Stimulated activated CD4-positive, alpha-beta T cell treated with anti-CD3 and anti-CD28 coated beads, Interleukin-4, amount 100 ng/mL, for 24 hours (primary cell): ENCODE results near the gene OPN3.

Experiments
- DNase-seq: peaks from one replicate; pipeline ENCODE4 v3.0.0-alpha.2; 2020

OPN3 gene

DNA sequence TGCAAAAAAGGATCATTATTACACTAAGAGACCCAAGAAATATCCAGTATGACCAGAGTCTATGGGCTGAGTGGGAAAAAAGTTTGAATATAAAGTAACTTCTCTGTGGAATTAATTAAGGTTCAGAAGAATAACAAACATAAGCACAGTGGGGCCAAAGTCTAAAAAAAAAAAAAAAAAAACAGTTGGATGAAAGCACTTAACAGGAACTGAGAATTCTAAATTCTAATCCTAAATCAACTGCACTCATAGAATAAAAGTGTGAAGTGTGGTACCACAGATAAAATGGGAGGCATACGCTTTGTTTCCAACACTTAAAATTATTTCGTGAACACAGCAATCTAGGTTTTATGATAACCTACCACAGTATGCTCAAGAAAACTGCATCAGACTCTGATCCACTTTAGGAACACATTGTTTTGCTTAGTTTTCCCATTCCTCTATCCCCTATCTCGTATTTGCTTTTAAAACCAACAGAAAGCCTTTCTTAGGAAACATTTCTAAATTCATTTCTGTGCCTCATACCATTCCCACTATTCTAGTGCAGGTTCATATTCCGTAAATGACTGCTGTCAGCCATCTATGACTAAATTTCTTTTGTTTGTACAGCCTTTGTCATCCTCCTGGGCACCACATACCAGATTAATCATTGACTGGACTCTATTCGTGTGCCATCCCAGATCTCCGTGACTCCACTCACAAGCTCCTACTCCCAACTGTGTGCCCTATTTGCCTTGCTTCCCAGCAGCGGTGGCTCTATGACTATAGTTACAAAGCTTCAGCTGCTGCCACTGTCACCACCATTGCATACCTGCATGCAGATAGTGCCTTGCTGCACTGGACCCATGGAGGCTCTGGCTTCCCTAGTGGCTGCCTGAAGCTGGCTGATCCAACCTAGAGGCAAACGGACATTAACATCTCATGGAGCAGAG, 24.9 kb downstream of the OPN3 start:
- DNase-seq, result no peak

DNA sequence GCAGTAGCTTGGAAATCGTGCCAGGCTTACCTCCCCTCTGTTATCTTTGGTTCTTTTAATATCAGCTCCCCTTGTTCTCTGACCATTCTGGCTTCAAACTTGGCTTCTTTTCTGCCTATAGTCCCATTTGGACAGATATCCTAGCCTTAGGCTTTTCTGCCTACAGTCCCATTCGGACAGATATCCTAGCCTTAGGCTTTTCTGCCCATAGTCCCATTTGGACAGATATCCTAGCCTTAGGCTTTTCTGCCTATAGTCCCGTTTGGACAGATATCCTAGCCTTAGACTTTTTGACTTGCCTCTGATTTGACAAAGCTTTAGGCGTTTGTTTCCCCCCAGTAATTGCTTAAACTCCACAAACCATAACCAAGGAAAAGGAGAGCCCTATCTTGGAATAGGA, 25.6 kb downstream of the OPN3 start:
- DNase-seq, result no peak

DNA sequence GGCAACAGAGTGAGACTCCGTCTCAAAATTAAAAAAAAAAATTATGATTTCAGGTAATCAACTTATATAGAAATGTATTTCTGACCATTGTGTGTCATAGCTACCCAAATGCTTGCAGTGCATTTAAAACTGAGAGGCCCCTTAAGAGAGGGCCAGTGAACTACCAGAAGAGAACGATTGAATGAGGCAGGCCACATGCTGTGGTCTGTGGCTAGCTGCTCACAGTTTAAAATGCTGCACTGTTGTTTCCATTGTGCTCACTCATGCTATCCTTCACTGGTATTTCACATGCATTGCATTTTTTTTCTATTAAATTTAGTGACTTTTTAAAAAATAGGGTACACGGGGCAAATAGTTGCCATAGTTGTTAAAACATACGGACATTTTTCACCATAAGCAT, 26.0 kb downstream of the OPN3 start:
- DNase-seq, result no peak

DNA sequence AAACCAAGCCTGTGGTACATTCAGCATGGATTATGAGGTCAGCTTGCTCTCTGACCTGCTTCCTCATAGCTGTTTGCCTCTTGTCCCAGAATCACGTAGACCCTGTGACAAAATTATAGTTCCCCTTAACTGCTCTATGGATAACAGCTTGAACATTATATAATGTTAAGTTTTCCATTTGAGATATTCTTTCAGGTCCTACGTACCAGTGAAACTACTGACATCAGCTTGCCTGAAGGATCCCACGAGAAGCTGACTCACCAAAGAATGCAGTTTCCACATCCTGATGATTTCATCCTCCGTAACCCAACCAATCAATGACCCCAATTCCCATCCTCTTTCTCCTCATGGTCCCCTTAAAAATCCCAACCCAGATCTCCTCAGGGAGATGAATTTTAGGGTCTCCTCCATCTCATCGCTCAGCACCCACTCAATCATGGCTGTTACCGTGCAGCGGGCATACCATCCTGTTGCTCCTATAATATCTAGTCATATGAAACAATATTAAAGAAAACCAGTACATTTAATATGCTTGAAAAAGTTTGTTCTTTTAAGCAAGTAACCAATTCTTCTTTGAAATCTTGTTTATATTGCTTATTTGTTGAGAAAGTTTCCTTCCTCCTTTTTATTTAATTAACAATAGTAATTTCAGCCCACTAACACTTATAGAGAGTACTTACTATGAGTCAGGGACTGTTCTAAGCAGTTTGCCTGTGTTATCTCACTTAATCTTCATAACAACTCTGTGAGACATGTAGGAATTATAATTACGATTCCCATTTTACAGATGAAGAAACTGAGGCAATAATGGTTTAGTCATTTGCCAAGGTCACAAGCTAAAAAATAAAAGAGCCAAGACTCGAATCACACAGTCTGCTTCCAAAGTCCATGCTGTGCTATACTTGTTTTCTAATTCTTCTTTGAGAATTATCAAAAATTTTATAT, 27.4 kb downstream of the OPN3 start:
- DNase-seq, result no peak

DNA sequence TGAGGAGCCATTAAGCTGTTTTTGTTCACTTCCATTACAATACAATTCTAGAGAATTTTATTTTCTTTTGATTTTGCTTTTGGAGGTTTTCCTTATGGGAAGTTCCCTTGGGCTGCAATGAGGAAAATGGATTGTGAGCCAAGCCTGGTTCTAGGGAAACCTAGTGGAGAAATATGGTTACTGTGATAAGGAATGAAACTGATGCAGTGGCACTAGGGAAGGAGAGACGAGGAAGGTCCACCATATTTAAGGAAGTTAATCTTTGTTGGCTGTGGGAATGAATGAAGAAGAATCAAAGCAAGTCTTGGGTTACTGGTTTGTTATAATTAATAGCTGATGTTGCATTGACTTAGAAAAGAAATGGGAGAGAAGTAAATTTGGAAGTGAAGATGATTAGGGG, 28.4 kb downstream of the OPN3 start:
- no peak for DNase-seq

DNA sequence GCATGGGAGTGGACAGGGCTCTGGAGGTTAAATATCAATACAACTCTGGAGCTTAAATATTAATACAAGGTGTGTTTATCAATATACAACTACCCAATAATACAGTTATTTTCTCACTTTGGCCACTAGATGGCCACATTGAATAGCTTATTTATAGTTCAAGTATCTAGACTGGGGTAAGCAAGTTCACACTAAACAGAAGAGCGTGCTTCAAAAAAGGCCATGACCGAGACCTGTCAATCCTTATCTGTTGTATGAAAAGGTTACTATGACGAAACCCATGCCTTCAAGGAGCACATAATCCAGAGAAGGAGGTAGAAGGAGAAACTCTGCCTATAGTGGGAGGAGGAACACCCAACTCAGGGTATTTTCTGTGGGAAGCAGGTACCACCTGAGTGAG, 29.1 kb downstream of the OPN3 start:
- no peak for DNase-seq

DNA sequence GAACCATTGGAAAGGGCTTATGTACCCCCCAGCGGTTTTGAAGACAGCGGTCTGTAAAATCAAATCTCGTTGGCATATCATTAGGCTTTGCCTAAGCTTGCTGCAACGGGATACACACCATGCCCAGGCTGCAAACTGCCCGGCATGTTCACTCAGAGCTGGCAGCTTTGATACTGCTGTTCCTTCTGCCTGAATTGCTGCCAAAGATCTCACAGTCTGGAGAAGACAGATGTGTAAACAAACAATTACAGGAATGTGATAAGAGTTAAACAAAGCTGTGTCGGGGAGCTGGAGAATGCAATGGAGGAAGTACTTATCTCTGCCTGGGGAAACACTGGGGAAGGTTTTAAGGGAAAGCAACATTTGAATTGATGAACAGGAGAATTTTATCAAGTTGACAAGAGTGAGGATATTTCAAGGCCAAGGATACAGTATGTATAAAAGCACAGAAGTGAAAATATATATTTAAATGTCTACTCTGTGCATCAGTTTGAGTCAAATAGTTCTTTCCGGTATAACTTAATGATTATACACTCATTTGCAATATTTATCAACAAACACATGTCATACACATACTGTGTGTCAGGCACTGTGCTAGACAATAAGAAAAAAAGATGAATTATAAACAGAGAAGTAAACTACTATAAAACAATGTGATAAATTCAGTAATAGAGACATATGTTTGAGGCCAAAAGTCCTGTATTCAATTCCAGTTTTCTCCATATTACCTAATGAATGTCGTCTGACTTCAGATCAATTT, 29.9 kb downstream of the OPN3 start:
- no peak for DNase-seq

DNA sequence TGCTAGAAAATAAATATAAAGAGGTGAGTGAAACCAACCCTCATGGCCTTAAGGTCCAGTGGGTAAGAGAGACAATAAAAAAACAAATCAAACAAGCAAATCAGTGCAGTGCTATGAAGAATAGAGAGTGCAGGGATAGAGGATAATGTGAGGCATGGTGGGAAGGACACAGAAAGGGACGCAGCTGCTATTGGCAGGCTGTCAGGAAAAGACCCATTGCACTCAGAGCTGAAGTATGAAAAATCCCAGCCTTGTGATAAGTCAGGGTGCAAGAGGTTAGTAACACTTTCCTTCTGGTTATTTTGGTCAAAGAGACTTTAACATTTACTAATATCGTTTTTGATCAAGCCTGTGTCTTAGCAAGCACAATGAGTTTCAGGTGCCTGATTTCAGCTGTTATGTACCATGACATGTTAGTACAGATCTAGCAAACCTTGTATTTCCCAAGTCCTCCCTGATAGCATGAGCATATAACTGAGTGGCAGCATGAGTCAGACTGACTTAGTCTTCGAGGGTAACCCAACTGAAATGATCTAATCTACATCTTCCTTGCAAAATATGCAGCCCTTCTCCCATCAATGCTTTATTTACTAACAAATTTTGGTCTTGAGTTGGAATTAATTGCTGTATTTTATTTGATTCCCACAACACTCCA, 31.7 kb downstream of the OPN3 start:
- DNase-seq, result no peak

DNA sequence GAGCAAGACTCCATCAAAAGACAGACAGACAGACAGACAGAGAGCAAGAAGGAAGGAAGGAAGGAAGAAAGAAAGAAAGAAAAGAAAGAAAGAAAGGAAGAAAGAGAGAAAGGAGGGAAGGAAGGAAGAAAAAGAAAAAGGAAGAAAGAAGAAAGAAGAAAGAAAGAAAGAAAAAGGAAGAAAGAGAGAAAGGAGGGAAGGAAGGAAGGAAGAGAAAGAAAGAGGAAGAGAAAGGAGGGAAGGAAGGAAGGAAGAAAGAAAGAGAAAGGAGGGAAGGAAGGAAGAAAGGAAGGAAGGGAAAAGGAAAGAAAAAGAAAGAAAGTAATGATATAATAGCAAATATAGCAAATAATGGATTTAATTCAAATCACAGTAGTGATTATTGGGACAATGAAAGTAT, 32.7 kb downstream of the OPN3 start:
- DNase-seq, result no peak

- DNase-seq, result no peak
Observed at GRCh38 chr1:241606544-241606943, 33.6 kb downstream of the OPN3 start.

DNA sequence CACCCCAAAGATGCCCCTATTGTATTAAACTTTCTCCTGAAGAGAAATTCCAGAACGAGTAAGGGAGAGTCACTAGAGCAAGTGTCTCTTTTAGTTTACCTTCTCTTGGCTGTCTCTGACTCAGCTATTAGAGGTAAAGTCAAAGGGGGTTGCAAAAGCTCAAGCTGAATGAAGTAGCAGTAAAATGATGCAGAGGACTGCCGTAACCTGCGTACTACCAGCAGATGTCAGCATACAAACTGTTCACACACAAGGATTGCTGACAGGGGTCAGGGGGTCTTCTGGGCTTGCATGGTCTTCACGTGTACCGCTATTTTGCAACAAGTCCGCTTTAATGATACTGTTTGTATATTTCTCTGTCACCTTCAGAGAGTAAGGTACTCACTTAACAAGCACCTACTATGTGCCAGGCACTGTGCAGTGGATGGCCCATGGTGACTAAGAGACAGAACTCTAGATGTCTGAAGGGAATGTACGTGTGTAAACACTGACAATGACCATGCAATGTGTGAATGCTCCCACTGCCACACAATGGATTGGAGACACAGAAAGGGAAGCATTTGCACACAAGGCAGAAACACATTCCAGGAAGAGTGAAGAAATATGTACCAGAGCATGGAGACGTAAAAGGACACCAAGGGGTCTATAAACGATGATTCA, 34.9 kb downstream of the OPN3 start:
- DNase-seq, result no peak

- no peak for DNase-seq
Observed at GRCh38 chr1:241603731-241604245, 36.4 kb downstream of the OPN3 start.

DNA sequence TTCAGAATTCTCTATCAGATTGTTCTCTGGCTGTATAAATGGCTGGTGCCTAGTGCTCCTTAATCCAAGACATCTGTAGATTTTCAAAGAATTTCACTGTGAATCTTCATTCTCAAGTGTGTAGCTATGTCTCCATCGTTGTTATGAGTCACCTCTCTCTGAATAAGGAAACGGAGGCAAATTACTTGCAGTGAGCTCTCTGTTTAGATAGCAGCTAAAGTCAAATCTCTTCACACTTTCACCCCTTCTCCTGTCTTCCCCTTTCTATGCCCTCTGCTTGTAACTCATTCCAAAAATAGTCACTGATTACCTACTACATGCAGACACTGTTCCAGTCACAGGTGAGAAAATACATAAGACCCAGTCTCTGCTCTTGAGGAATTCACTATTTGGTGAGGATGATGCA, 39.7 kb downstream of the OPN3 start:
- no peak for DNase-seq

GRCh38 chr1:241598249-241598648, 41.9 kb downstream of the OPN3 start:
- no peak for DNase-seq

- no peak for DNase-seq
Observed at GRCh38 chr1:241596633-241597032, 43.5 kb downstream of the OPN3 start.

- DNase-seq, result no peak
Observed at GRCh38 chr1:241593186-241593585, 47.0 kb downstream of the OPN3 start.

DNA sequence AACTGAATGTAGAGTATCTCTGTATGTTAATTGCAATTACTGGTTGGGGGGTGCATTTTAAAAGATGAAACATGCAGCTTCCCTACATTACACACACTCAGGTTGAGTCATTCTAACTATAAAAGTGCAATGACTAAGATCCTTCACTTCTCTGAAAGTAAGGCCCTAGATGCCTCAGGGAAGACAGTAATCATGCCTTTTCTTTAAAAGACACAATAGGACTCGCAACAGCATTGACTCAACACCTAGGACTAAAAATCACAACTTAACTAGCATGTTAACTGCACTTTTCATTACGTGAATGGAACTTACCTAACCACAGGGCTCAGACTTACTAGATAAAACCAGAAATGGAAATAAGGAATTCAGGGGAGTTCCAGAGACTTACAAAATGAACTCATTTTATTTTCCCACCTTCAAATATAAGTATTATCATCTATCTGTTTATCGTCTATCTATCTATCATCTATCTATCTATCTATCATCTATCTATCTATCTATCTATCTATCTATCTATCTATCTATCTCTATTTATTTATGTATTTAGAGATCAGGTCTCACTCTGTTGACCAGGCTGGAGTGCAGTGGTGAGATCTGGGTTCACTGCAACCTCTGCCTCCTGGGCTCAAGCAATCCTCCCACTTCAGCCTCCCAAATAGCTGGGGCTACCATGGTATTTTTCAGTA, 47.8 kb downstream of the OPN3 start:
- no peak for DNase-seq

GRCh38 chr1:241591736-241592135, 48.4 kb downstream of the OPN3 start:
- DNase-seq, result no peak

DNA sequence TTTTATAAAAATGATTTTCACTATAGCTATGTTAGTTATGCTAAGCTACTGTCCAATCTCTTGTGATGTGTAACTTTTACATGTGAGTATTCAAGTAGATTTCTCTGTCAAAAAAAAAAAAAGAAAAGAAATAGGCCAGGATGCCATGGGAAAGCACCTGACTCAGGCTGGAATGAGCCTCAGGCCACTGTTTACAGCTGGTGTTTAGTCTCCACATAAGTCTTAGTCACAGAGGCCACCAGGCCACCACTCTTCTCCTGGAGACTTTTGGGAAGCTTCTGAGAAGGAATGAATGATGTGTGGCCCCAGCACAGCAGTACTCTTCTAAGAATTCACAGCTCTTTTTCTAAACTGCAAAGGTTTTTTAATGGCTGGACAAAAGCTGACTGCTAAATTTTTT, 48.9 kb downstream of the OPN3 start:
- no peak for DNase-seq

DNA sequence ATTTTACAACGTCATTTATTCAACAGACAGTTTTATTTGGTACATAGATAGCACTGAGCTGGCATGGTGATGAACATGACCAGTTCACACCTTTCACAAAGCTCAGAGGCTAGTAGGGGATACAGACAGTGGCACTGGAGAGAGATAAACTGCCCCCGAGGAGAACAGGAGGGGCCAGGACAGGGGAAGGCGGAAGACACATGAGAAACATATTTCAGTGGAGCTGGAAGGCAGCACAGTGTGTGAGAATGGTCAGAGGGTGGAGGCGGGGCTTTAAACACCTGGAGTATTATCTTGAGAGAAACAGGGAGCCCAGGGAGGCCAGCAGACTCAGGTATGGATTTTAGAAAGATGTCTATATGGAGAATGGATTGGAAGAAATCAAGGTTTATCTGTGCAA, 49.5 kb downstream of the OPN3 start:
- no peak for DNase-seq

DNA sequence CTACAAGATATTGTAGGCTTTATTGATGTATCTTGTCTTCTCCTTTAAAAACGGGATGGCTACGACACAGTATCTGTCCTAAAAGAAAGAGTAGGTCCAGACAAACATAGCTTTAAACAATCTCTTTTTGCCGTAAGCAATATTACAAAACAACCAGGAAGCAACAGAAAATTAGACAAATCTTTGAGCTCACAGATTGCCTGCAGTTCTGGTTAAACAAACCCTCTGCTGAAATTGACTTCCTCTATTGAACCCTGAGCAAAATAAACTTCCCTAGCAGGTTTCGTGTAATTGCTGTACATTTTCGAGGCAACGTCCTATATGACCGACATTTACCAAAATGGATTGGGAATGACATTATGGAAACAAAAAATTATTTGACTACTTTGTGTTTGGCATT, 50.6 kb downstream of the OPN3 start:
- no peak for DNase-seq
